H1 (cell line): ENCODE results near the gene NR1D2. TPM values are rescaled to one million over a fixed set of nuclear protein-coding genes. Genes with fewer than 3 reads are reported as not detected.

Experiments
- CTCF ChIA-PET: fragments of 300-600 bp; sonication (Branson Sonifier 250); formaldehyde crosslinking; loops from one replicate; lab custom pipeline; 2021; ENCODE audit not compliant: partially characterized antibody; lab: Charles Lee
- POLR2A ChIA-PET: fragments of 300-600 bp; sonication (Branson Sonifier 250); formaldehyde crosslinking; loops from one replicate; lab custom pipeline; 2021; ENCODE audit warnings: inconsistent platforms; ENCODE audit not compliant: partially characterized antibody; lab: Charles Lee
- DNase-seq, 2 experiments: peaks; one replicate each; pipeline versions ENCODE4 v3.0.0 to v3.0.0-alpha.2; 2010 to 2022; ENCODE audit warnings: low spot score in 2 of 2, low read depth in 1 of 2, mixed read lengths in 1 of 2
- FAIRE-seq: peaks from 2 replicates; lab custom pipeline; 2011; peaks lifted over from hg19 to GRCh38; lab: Jason Lieb, UNC
- H2AFZ ChIP-seq: 2 replicates; pipeline ENCODE4 v1.8.1; 2012; ENCODE audit warnings: low read length, inconsistent platforms
- H2AK5ac ChIP-seq: 2 replicates; pipeline ENCODE4 v1.6.1; 2013; ENCODE audit warnings: low read depth, low read length
- H2BK120ac ChIP-seq: replicated peaks from 2 replicates; pipeline ENCODE3; 2013; ENCODE audit warnings: low read depth, low read length, inconsistent platforms
- H2BK12ac ChIP-seq: 2 replicates; pipeline ENCODE4 v1.6.1; 2013; ENCODE audit warnings: low read depth, low read length
- H2BK15ac ChIP-seq: 2 replicates; pipeline ENCODE4 v1.6.1; 2013; ENCODE audit warnings: low read length
- H2BK20ac ChIP-seq: 2 replicates; pipeline ENCODE4 v1.6.1; 2013; ENCODE audit warnings: low read length
- H2BK5ac ChIP-seq: 2 replicates; pipeline ENCODE4 v1.6.1; 2013; ENCODE audit warnings: low read depth, low read length
- H3K14ac ChIP-seq: 2 replicates; pipeline ENCODE4 v1.6.1; 2013; ENCODE audit warnings: inconsistent platforms; ENCODE audit not compliant: insufficient read length
- H3K18ac ChIP-seq: 2 replicates; pipeline ENCODE4 v1.6.1; 2013; ENCODE audit warnings: low read length; ENCODE audit errors: extremely low read depth
- H3K23ac ChIP-seq: 2 replicates; pipeline ENCODE4 v1.6.1; 2013; ENCODE audit warnings: inconsistent platforms; ENCODE audit not compliant: insufficient read length
- H3K23me2 ChIP-seq: 2 replicates; pipeline ENCODE4 v1.6.1; 2013; ENCODE audit warnings: low read depth, low read length
- H3K27ac ChIP-seq: 2 replicates; pipeline ENCODE4 v1.6.1; 2011; ENCODE audit warnings: low read depth, low read length, inconsistent platforms
- H3K27me3 ChIP-seq, 4 experiments: replicated peaks in 1 of 4; 1 replicate in 1 of 4; 2 replicates in 3 of 4; pipeline versions ENCODE4 v1.6.1 to v1.8.1; 2011 to 2013; ENCODE audit warnings: low read length in 3 of 4, mild to moderate bottlenecking in 3 of 4, inconsistent platforms in 2 of 4, mixed read lengths in 2 of 4, moderate library complexity in 1 of 4; ENCODE audit not compliant: control insufficient read depth in 3 of 4, insufficient read depth in 3 of 4; ENCODE audit errors: extremely low read depth in 1 of 4
- H3K36me3 ChIP-seq, 4 experiments: 2 replicates each; pipeline versions ENCODE4 v1.6.1 to v1.8.1; 2011 to 2013; ENCODE audit warnings: mild to moderate bottlenecking in 4 of 4, low read length in 3 of 4, moderate library complexity in 2 of 4, control low read depth in 1 of 4, inconsistent platforms in 1 of 4; ENCODE audit not compliant: insufficient read depth in 4 of 4, control insufficient read depth in 2 of 4
- H3K4ac ChIP-seq: replicated peaks from 2 replicates; pipeline ENCODE3; 2013; ENCODE audit warnings: low read length, low read depth, mixed read lengths, inconsistent platforms; ENCODE audit not compliant: insufficient read length
- H3K4me1 ChIP-seq, 4 experiments: replicated peaks in 1 of 4; 1 replicate in 1 of 4; 2 replicates in 3 of 4; pipeline versions ENCODE4 v1.6.1 to v1.8.1; 2011 to 2013; ENCODE audit warnings: low read length in 3 of 4, inconsistent platforms in 2 of 4, mixed read lengths in 1 of 4; ENCODE audit not compliant: insufficient read depth in 4 of 4, control insufficient read depth in 3 of 4
- H3K4me2 ChIP-seq, 2 experiments: 2 replicates each; pipeline versions ENCODE4 v1.6.1 to v1.8.1; 2011 to 2013; ENCODE audit warnings: low read depth in 2 of 2, low read length in 2 of 2, control low read depth in 1 of 2, inconsistent platforms in 1 of 2, mild to moderate bottlenecking in 1 of 2; ENCODE audit not compliant: insufficient read depth in 1 of 2
- H3K4me3 ChIP-seq, 4 experiments: fragments of 200-600, 300-600 bp in 1 of 4; sonication (generic), shearing (Covaris generic), sonication (Bioruptor Twin) in 1 of 4; 2 replicates each; pipeline versions ENCODE4 v1.5.1 to v1.8.1; 2011 to 2016; ENCODE audit warnings: low read length in 4 of 4, low read depth in 3 of 4, control low read depth in 2 of 4, inconsistent platforms in 2 of 4, mild to moderate bottlenecking in 2 of 4, mixed read lengths in 1 of 4, moderate library complexity in 1 of 4; ENCODE audit not compliant: insufficient read depth in 2 of 4; ENCODE audit errors: extremely low read depth in 1 of 4
- H3K56ac ChIP-seq: replicated peaks from 2 replicates; pipeline ENCODE3; 2013; ENCODE audit warnings: low read depth, mild to moderate bottlenecking, mixed read lengths, low read length, inconsistent platforms; ENCODE audit not compliant: insufficient read length
- H3K79me1 ChIP-seq: 2 replicates; pipeline ENCODE4 v1.6.1; 2013; ENCODE audit warnings: low read depth, low read length, control low read depth
- H3K79me2 ChIP-seq, 2 experiments: 2 replicates each; pipeline versions ENCODE4 v1.6.1 to v1.8.1; 2012 to 2013; ENCODE audit warnings: low read length in 2 of 2, mild to moderate bottlenecking in 2 of 2, inconsistent platforms in 1 of 2; ENCODE audit not compliant: insufficient read depth in 2 of 2, control insufficient read depth in 1 of 2
- H3K9ac ChIP-seq, 4 experiments: replicated peaks in 1 of 4; 1 replicate in 1 of 4; 2 replicates in 3 of 4; pipeline versions ENCODE4 v1.6.1 to v1.8.1; 2011 to 2013; ENCODE audit warnings: low read depth in 3 of 4, low read length in 3 of 4, control low read depth in 2 of 4, mild to moderate bottlenecking in 2 of 4, moderate library complexity in 2 of 4, inconsistent platforms in 1 of 4; ENCODE audit errors: extremely low read depth in 1 of 4
- H3K9me3 ChIP-seq, 2 experiments: 2 replicates each; pipeline versions ENCODE4 v1.6.1 to v1.8.1; 2012 to 2013; ENCODE audit warnings: mild to moderate bottlenecking in 2 of 2, moderate library complexity in 2 of 2, control low read depth in 1 of 2, inconsistent platforms in 1 of 2, low read depth in 1 of 2, low read length in 1 of 2, mixed read lengths in 1 of 2; ENCODE audit not compliant: insufficient read depth in 2 of 2
- H4K20me1 ChIP-seq, 2 experiments: replicated peaks in 1 of 2; 2 replicates each; pipeline versions ENCODE3 to v1.8.1; 2011 to 2013; ENCODE audit warnings: inconsistent platforms in 2 of 2, low read length in 2 of 2, mild to moderate bottlenecking in 1 of 2; ENCODE audit not compliant: insufficient read depth in 2 of 2, control insufficient read depth in 1 of 2
- H4K5ac ChIP-seq: 2 replicates; pipeline ENCODE4 v1.6.1; 2013; ENCODE audit warnings: low read length, low read depth, mixed read lengths, inconsistent platforms; ENCODE audit not compliant: insufficient read length
- H4K8ac ChIP-seq: 2 replicates; pipeline ENCODE4 v1.8.0; 2013; ENCODE audit warnings: mild to moderate bottlenecking, moderate library complexity, low read length, inconsistent platforms; ENCODE audit not compliant: insufficient read depth; ENCODE audit errors: extremely low read depth
- H4K91ac ChIP-seq: replicated peaks from 2 replicates; pipeline ENCODE3; 2013; ENCODE audit warnings: low read length, mixed read lengths, inconsistent platforms; ENCODE audit not compliant: insufficient read length
- CREB1 ChIP-seq: IDR thresholded peaks from 2 replicates; pipeline ENCODE4 v1.6.1; 2012; ENCODE audit warnings: inconsistent platforms
- EZH2 ChIP-seq: fragments of 200-600 bp; sonication (generic); IDR thresholded peaks from 2 replicates; pipeline ENCODE4 v1.7.1; 2012; ENCODE audit warnings: low read depth, mild to moderate bottlenecking, moderate library complexity, low read length, inconsistent platforms; ENCODE audit not compliant: severe bottlenecking
- FOSL1 ChIP-seq: IDR thresholded peaks from 2 replicates; pipeline ENCODE4 v1.6.1; 2011; ENCODE audit warnings: mild to moderate bottlenecking, low read depth, low read length, moderate library complexity; ENCODE audit not compliant: insufficient read depth
- GTF2F1 ChIP-seq: IDR thresholded peaks from 2 replicates; pipeline ENCODE4 v1.6.1; 2012; ENCODE audit warnings: low read depth, low read length, improper control_type of control experiment, borderline replicate concordance
- NRF1 ChIP-seq: IDR thresholded peaks from 2 replicates; pipeline ENCODE4 v1.6.1; 2011; ENCODE audit warnings: mild to moderate bottlenecking, low read depth, low read length, improper control_type of control experiment
- polyA plus RNA-seq, 7 experiments: library from polyadenylated mRNA; depleted of rRNA in 3 of 7; stranded (reverse) in 5 of 7; unstranded in 2 of 7; fragments of >200 nt in 5 of 7; fragments of 200-250 nt in 2 of 7; gene quantifications; 1 replicate in 5 of 7; 2 replicates in 1 of 7; 4 replicates in 1 of 7; pipeline versions ENCODE4 v1.2.1 to v1.2.3, GENCODE V29; 2011 to 2013; ENCODE audit warnings: missing spikeins in 2 of 7, mixed read lengths in 2 of 7
- total RNA-seq: library from RNA; stranded (reverse); fragmentation: NEBNext Ultra II Directional; extraction: Animal tissue kit (Norgen Biotek cat#: 25700); gene quantifications from 2 replicates; pipeline ENCODE4 v1.2.1, GENCODE V29; 2021

NR1D2 gene
- total and polyA plus RNA-seq, 2 of the 8 experiments (the other 6 are each of a cell fraction or from before 2014, with no cell fraction given), result 5.9 to 21.7 TPM

- H3K9me3 ChIP-seq, result no peaks in the 10 kb centered on the region
- H3K4me2 ChIP-seq, result no peak overlapping the region
These were observed 4.7 kb downstream of the NR1D2 start for GRCh38 chr3:23949784-23950183.

More at GRCh38 chr3:23949784-23950183, 4.7 kb downstream of the NR1D2 start:
- H4K5ac ChIP-seq, result no peak overlapping the region
- H3K4ac ChIP-seq, result no peak overlapping the region
- H2BK12ac ChIP-seq, result no peak overlapping the region
- H2AK5ac ChIP-seq, result no peak overlapping the region
- H3K56ac ChIP-seq, result no peak overlapping the region
- FAIRE-seq (no peak), DNase-seq (no peak)
- H2BK15ac ChIP-seq, result no peak overlapping the region
- H2BK120ac ChIP-seq, result no peak overlapping the region
- H2AFZ ChIP-seq, result no peak overlapping the region
- no peak overlapping the region for H4K91ac ChIP-seq
- no peak overlapping the region for H4K8ac ChIP-seq
- H3K79me1 ChIP-seq, result no peaks in the 10 kb centered on the region
- H3K4me1 ChIP-seq, result peaks cover 5 to 10% (median 9%) of the 10 kb centered on the region in 4 experiments; a peak in 5 of 7 replicates
- no peak overlapping the region for H3K23ac ChIP-seq
- H3K36me3 ChIP-seq, result peaks cover 0 to 1% (median 0%) of the 10 kb centered on the region in 4 experiments; a peak in 1 of 8 replicates
- no peak overlapping the region for H2BK20ac ChIP-seq
- peaks cover 7 to 79% of the 10 kb centered on the region in 2 experiments for H3K79me2 ChIP-seq
- H3K23me2 ChIP-seq, result no peaks in the 10 kb centered on the region; the same call in 1 of the 2 replicates
- ChIA-PET CTCF (interaction anchor here (1.4 kb wide), 1 partner anchor 25 kb away, joined by 5 read pairs; no protein-coding TSS in a partner anchor), POLR2A (interaction anchor here (1.8 to 6.6 kb wide), 2 partner anchors 32 to 138 kb away, joined by 3 to 137 read pairs; partner anchors contain the start of genes NKIRAS1 and RPL15)
- TF ChIP-seq CREB1, result no peak
- no peak for TF ChIP-seq FOSL1
- no peak for TF ChIP-seq EZH2
- TF ChIP-seq NRF1, result no peak
- no peak for TF ChIP-seq GTF2F1
- peaks cover 1 to 6% of the 10 kb centered on the region in 2 experiments for H4K20me1 ChIP-seq
- no peak overlapping the region for H3K27ac ChIP-seq
- H3K14ac ChIP-seq, result no peak overlapping the region
- no peak overlapping the region for H3K9ac ChIP-seq
- H3K27me3 ChIP-seq, result no peaks in the 10 kb centered on the region
- H3K18ac ChIP-seq, result no peak overlapping the region
- H3K4me3 ChIP-seq, result no peak overlapping the region
- no peak overlapping the region for H2BK5ac ChIP-seq
